Peyer's patch (tissue), 4 donors: ENCODE results near the gene MYL10. TPM values are rescaled to one million over a fixed set of nuclear protein-coding genes. Genes with fewer than 3 reads are reported as not detected.

Source experiments
- DNase-seq, 3 donors: peaks; one replicate each; pipeline ENCODE4 v3.0.0-alpha.2; 2017 to 2019
- H3K27ac ChIP-seq, 4 donors: fragments of 200-600 bp; sonication (generic); one replicate each; pipeline ENCODE4 v1.5.1; 2016 to 2019
- H3K27me3 ChIP-seq, 2 donors: fragments of 200-600 bp; sonication (generic); one replicate each; pipeline ENCODE4 v1.5.1; 2019
- H3K36me3 ChIP-seq, 3 donors: fragments of 200-600 bp; sonication (generic); one replicate each; pipeline ENCODE4 v1.5.1; 2016 to 2019
- H3K4me1 ChIP-seq, 4 donors: fragments of 200-600 bp; sonication (generic); one replicate each; pipeline ENCODE4 v1.5.1; 2016 to 2019
- H3K4me3 ChIP-seq, 4 donors: fragments of 200-600 bp; sonication (generic); 1 replicate in 3 of 4; 2 replicates in 1 of 4; pipeline ENCODE4 v1.5.1; 2016 to 2019; ENCODE audit warnings: mild to moderate bottlenecking in 1 of 4
- H3K9me3 ChIP-seq, 4 donors: fragments of 200-600 bp; sonication (generic); one replicate each; pipeline ENCODE4 v1.5.1; 2016 to 2019; ENCODE audit warnings: mild to moderate bottlenecking in 1 of 4
- CTCF ChIP-seq, 6 experiments: fragments of 450-650 bp in 4 of 6; fragments of 200-600 bp in 2 of 6; sonication (generic) in 1 of 6; IDR thresholded peaks; one replicate each; pipeline ENCODE4 v1.5.1; 2017 to 2019; ENCODE audit warnings: antibody characterized with exemption in 6 of 6, mild to moderate bottlenecking in 3 of 6, moderate library complexity in 1 of 6
- POLR2A ChIP-seq, 2 donors: fragments of 450-650 bp; IDR thresholded peaks; one replicate each; pipeline ENCODE4 v1.5.1; 2017; ENCODE audit warnings: antibody characterized with exemption in 2 of 2, mild to moderate bottlenecking in 2 of 2, moderate library complexity in 2 of 2
- total RNA-seq, 4 donors: library from RNA; depleted of rRNA; stranded (reverse); fragments of >200 nt; gene quantifications; one replicate each; pipeline ENCODE4 v1.1.0, GENCODE V29; 2016

MYL10 gene
- total RNA-seq, result not detected

DNA sequence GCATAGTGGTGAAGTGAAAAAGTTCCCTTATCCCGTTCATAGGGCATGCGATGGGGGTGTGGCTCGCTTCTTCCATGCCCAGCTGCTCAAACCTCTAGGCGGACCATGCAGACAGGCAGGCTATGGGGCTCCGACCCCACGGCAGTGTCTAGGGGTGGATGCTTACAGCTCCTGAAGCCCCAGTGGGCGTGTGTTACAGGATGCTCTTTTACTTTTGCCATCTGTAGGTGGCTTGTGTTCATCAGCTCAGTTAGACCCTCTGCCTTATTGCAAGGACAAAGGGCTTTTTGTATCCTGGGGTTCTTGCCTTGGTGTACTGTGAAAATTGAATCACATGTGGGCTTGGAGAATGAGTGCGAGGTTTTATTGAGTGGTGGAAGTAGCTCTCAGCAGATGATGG is at the start of gene MYL10:
TSS of gene MYL10 (minus strand) at position 126 of the 400 bp plus-strand sequence. CDS start 178 bp downstream, outside the sequence.
- Histone ChIP-seq H3K36me3 (no peaks in the 10 kb centered on the region), H3K27ac (no peak within 1 kb of the TSS), H3K27me3 (no peaks in the 10 kb centered on the region), H3K4me1 (no peaks in the 10 kb centered on the region), H3K4me3 (no peak within 1 kb of the TSS), H3K9me3 (no peaks in the 10 kb centered on the region)
- TF ChIP-seq CTCF (IDR thresholded peaks at IDR 0.05), result no peak
- TF ChIP-seq POLR2A (IDR thresholded peaks at IDR 0.05), result no peak
- DNase-seq, result no peak

- no peaks in the 10 kb centered on the region for H3K27me3 ChIP-seq
- DNase-seq, result no peak
- H3K4me1 ChIP-seq, result peaks cover 0 to 4% (median 0%) of the 10 kb centered on the region in 4 donors
- H3K36me3 ChIP-seq, result no peaks in the 10 kb centered on the region
- TF ChIP-seq CTCF (IDR thresholded peaks at IDR 0.05) (no peak), POLR2A (IDR thresholded peaks at IDR 0.05) (no peak)
- H3K4me3 ChIP-seq, result no peak overlapping the region
- no peak overlapping the region for H3K27ac ChIP-seq
- H3K9me3 ChIP-seq, result no peaks in the 10 kb centered on the region
Observed at GRCh38 chr7:101678658-101679057, 49.6 kb upstream of the MYL10 start.

- no peaks in the 10 kb centered on the region for H3K9me3 ChIP-seq
- no peak for DNase-seq
- no peak overlapping the region for H3K27ac ChIP-seq
- no peaks in the 10 kb centered on the region for H3K36me3 ChIP-seq
- H3K27me3 ChIP-seq, result no peaks in the 10 kb centered on the region
- peaks cover 0 to 4% (median 0%) of the 10 kb centered on the region in 4 donors for H3K4me1 ChIP-seq
- H3K4me3 ChIP-seq, result no peak overlapping the region
- TF ChIP-seq POLR2A (IDR thresholded peaks at IDR 0.05), result no peak
- TF ChIP-seq CTCF (IDR thresholded peaks at IDR 0.05), result no peak
Observed at GRCh38 chr7:101677797-101678479, 48.8 kb upstream of the MYL10 start.

- Histone ChIP-seq H3K27me3 (no peaks in the 10 kb centered on the region), H3K4me3 (no peak overlapping the region), H3K27ac (no peak overlapping the region), H3K4me1 (peaks cover 0 to 4% (median 0%) of the 10 kb centered on the region in 4 donors), H3K9me3 (no peaks in the 10 kb centered on the region), H3K36me3 (no peaks in the 10 kb centered on the region)
- TF ChIP-seq POLR2A (IDR thresholded peaks at IDR 0.05), result no peak
- no peak for TF ChIP-seq CTCF (IDR thresholded peaks at IDR 0.05)
- DNase-seq, result no peak
Observed at GRCh38 chr7:101677391-101677790, 48.3 kb upstream of the MYL10 start.

DNA sequence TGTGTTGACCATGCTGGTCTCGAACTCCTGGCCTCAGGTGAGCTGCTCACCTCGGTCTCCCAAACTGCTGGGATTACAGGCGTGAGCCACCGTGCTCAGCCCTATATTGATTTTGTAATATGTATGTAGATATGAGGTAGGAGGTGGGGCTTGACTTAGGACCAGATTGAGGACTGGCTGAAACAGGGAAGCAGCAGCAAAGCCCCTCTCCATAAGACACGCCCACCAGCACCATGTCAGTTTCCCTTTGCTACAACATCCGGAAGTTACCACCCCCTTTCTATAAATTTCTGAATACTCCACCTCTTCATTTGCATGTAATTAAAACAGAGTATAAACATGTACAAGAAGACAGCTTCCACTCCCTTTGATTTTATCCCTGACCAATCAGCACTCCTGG is 47.9 kb upstream of the MYL10 start:
- Histone ChIP-seq H3K4me1 (peaks cover 0 to 4% (median 0%) of the 10 kb centered on the region in 4 donors), H3K27ac (no peak overlapping the region), H3K27me3 (no peaks in the 10 kb centered on the region), H3K36me3 (no peaks in the 10 kb centered on the region), H3K9me3 (no peaks in the 10 kb centered on the region), H3K4me3 (no peak overlapping the region)
- TF ChIP-seq POLR2A (IDR thresholded peaks at IDR 0.05), result no peak
- TF ChIP-seq CTCF (IDR thresholded peaks at IDR 0.05), result no peak
- DNase-seq, result no peak
